ENCODE results near the gene MPST. TPM values are rescaled to one million over a fixed set of nuclear protein-coding genes. Genes with fewer than 3 reads are reported as not detected.

MPST gene
- total RNA-seq, 1 donor from 2014 or later = 60.2 TPM

GRCh38 chr22:37044634-37045625, 25.4 kb downstream of the MPST start:
- no peak for DNase-seq (ENCODE audit: low spot score)

- DNase-seq (ENCODE audit: low spot score) = peak; percentile 30
These were observed 26.4 kb downstream of the MPST start for GRCh38 chr22:37045958-37046357.

GRCh38 chr22:37046589-37046988, 27.0 kb downstream of the MPST start:
- no peak for DNase-seq (ENCODE audit: low spot score)

GRCh38 chr22:37047006-37047405, 27.5 kb downstream of the MPST start:
- no peak for DNase-seq (ENCODE audit: low spot score)

- DNase-seq (ENCODE audit: low spot score) = no peak
These were observed 28.6 kb downstream of the MPST start for GRCh38 chr22:37048133-37048532.

- no peak for DNase-seq (ENCODE audit: low spot score)
These were observed 29.7 kb downstream of the MPST start for GRCh38 chr22:37049224-37049623.

GRCh38 chr22:37050913-37051312, 31.4 kb downstream of the MPST start:
- DNase-seq (ENCODE audit: low spot score) = no peak

- DNase-seq (ENCODE audit: low spot score) = peak; percentile 75
These were observed 32.1 kb downstream of the MPST start, which contains the start of gene KCTD17 for GRCh38 chr22:37051391-37052385. Gene KCTD17, plus strand, starts transcription at chr22:37051742. Its CDS starts 19 bp downstream, at chr22:37051761.

GRCh38 chr22:37052386-37053309, 33.1 kb downstream of the MPST start:
- DNase-seq (ENCODE audit: low spot score) = no peak

- peak; percentile 22 for DNase-seq (ENCODE audit: low spot score)
These were observed 33.9 kb downstream of the MPST start for GRCh38 chr22:37053310-37054055.

GRCh38 chr22:37054056-37054395, 34.5 kb downstream of the MPST start:
- no peak for DNase-seq (ENCODE audit: low spot score)

GRCh38 chr22:37054600-37055365, 35.2 kb downstream of the MPST start:
- DNase-seq (ENCODE audit: low spot score) = no peak

- no peak for DNase-seq (ENCODE audit: low spot score)
These were observed 36.7 kb downstream of the MPST start for GRCh38 chr22:37056246-37056645.

GRCh38 chr22:37057226-37057625, 37.7 kb downstream of the MPST start:
- no peak for DNase-seq (ENCODE audit: low spot score)

- DNase-seq (ENCODE audit: low spot score) = no peak
These were observed 38.4 kb downstream of the MPST start for GRCh38 chr22:37057796-37058510.

- DNase-seq (ENCODE audit: low spot score) = no peak
These were observed 39.6 kb downstream of the MPST start for GRCh38 chr22:37058917-37059701.

GRCh38 chr22:37059876-37060449, 40.4 kb downstream of the MPST start:
- DNase-seq (ENCODE audit: low spot score) = no peak

Measured in umbilical cord (tissue), 2 donors.